Fibroblast of lung (primary cell): ENCODE measurements around the gene DNMT3L.

Experiments used
- EZH2 ChIP-seq: IDR thresholded peaks from 2 replicates; pipeline ENCODE4 v1.5.1; 2012; ENCODE audit warnings: low read length, control low read depth, mild to moderate bottlenecking; ENCODE audit errors: missing control alignments
- TF ChIP-seq, protein P1 (sequence below), 2 donors: IDR thresholded peaks in 1 of 2; conservative IDR thresholded peaks in 1 of 2; 1 replicate in 1 of 2; 2 replicates in 1 of 2; pipeline ENCODE4 v1.5.1; 2011 to 2012; ENCODE audit warnings: low read length in 2 of 2, control low read depth in 1 of 2, inconsistent platforms in 1 of 2, low read depth in 1 of 2, mild to moderate bottlenecking in 1 of 2

DNA sequence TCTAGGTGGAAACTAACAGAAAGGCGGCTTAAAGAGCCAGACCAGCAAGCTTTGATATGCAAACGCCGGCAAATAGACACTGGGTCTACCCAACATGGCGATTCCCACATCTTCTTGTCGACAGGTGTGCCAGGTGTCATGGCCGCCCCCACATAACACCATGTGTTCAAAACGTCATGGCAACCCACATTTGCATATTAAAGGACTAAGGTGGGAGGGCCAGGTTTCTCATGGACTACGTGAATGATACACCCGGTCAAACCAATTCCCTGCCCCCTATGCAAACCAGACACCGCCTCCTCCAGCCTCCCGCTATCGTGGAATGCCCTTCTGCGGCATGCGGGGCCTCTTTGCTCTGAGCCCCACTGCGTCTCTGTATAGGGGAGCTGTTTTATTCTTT lies 62.2 kb downstream of the DNMT3L start:
- TF ChIP-seq EZH2: no peak
- TF ChIP-seq, protein P1, sequence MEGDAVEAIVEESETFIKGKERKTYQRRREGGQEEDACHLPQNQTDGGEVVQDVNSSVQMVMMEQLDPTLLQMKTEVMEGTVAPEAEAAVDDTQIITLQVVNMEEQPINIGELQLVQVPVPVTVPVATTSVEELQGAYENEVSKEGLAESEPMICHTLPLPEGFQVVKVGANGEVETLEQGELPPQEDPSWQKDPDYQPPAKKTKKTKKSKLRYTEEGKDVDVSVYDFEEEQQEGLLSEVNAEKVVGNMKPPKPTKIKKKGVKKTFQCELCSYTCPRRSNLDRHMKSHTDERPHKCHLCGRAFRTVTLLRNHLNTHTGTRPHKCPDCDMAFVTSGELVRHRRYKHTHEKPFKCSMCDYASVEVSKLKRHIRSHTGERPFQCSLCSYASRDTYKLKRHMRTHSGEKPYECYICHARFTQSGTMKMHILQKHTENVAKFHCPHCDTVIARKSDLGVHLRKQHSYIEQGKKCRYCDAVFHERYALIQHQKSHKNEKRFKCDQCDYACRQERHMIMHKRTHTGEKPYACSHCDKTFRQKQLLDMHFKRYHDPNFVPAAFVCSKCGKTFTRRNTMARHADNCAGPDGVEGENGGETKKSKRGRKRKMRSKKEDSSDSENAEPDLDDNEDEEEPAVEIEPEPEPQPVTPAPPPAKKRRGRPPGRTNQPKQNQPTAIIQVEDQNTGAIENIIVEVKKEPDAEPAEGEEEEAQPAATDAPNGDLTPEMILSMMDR (conservative IDR thresholded peaks at IDR 0.05 in 1 of 2, IDR thresholded peaks at IDR 0.05 in 1 of 2; ENCODE audit: low read depth in 1 of 2, low read length in 2 of 2): no peak
